BJ (cell line): Measurements from ENCODE around the gene VPS26A. TPM values are rescaled to one million over a fixed set of nuclear protein-coding genes. Genes with fewer than 3 reads are reported as not detected.

ENCODE experiments used
- CTCF ChIA-PET: fragments of 350-600 bp; formaldehyde crosslinking; extraction: SDS; loops from one replicate; lab custom pipeline; 2021; ENCODE audit warnings: antibody characterized with exemption, inconsistent platforms; lab: Yijun Ruan, JAX
- POLR2A ChIA-PET: fragments of 300-600 bp; sonication (Branson Sonifier 250); formaldehyde crosslinking; extraction: SDS; loops from one replicate; lab custom pipeline; 2021; ENCODE audit warnings: antibody characterized with exemption; lab: Charles Lee
- DNase-seq: peaks from one replicate; pipeline ENCODE4 v3.0.0-alpha.2; 2011; ENCODE audit warnings: low read depth
- H3K27me3 ChIP-seq: 2 replicates; pipeline ENCODE4 v1.6.0; 2011; ENCODE audit warnings: low read length; ENCODE audit not compliant: control insufficient read depth, insufficient read depth
- H3K36me3 ChIP-seq: 2 replicates; pipeline ENCODE4 v1.5.1; 2011; ENCODE audit warnings: low read length; ENCODE audit not compliant: control insufficient read depth, insufficient read depth
- H3K4me3 ChIP-seq: 2 replicates; pipeline ENCODE4 v1.5.1; 2011; ENCODE audit warnings: low read depth, mild to moderate bottlenecking, control low read depth, low read length
- CTCF ChIP-seq: IDR thresholded peaks from 2 replicates; pipeline ENCODE4 v1.5.1; 2011; ENCODE audit warnings: low read depth, mild to moderate bottlenecking, control low read depth, inconsistent platforms, low read length, moderate library complexity; ENCODE audit not compliant: insufficient read depth
- polyA plus RNA-seq: library from polyadenylated mRNA; depleted of rRNA; stranded (reverse); fragments of >200 nt; gene quantifications from 2 replicates; pipeline ENCODE4 v1.2.3, GENCODE V29; 2011

The VPS26A gene
- polyA plus RNA-seq, 1 experiment: 7.5 TPM

- POLR2A ChIA-PET: no interaction called here
- DNase-seq: no peak
- TF ChIP-seq CTCF: no peak
- Histone ChIP-seq H3K27me3 (peaks cover 4% of the 10 kb centered on the region; the same call in 1 of the 2 replicates), H3K4me3 (no peak overlapping the region), H3K36me3 (no peaks in the 10 kb centered on the region)
- CTCF ChIA-PET: no interaction called here
These were observed 4.1 kb upstream of the VPS26A start for GRCh38 chr10:69119896-69120295.

- POLR2A ChIA-PET: no interaction called here
- peak overlapping the region; percentile 90 for H3K4me3 ChIP-seq
- CTCF ChIA-PET: interaction anchor here (1.0 to 2.7 kb wide), 3 partner anchors 28 to 118 kb away, joined by 3 to 9 read pairs (median 3); no protein-coding TSS in a partner anchor
- H3K27me3 ChIP-seq: no peaks in the 10 kb centered on the region
- peak; percentile 7 for DNase-seq
- H3K36me3 ChIP-seq: no peaks in the 10 kb centered on the region
- no peak; the same call in none of the 2 replicates for TF ChIP-seq CTCF
These were observed 652 bp upstream of the VPS26A start for GRCh38 chr10:69123306-69123746.

DNA sequence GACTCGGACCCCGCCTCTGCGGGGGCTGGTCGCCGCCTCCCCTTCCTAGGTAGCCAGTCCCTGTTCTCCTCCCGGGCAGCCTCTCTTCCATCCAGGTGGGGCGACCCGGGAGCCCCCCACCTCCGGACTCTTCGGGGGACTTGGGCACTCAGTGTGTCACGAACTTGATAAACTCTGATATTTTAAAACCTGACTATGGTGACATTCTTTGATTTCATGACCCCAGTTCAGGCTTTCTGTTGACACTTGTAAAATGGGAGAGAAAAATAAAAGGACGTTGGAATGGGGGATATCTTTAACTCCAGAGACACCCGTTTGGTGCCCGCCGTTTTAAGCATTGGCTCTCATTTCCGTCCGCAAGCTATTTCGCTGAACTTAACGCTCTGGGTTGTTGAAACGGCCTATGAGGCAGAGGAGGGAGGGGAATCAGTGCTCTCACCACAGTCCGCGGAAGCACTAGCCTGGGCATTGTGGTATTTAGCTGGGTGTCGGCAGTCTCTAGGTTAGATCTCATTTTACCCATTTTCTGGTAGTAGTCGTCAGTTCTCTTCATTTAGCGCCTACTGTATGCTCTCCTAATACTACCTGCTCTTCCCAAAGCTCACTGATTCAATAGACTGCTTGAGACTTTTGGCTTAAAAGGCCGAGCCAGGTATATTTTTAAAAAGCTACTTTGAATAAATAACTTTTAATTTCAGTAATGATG, 738 bp downstream of the VPS26A start:
- DNase-seq: no peak
- POLR2A ChIA-PET: no interaction called here
- TF ChIP-seq CTCF: no peak
- Histone ChIP-seq H3K27me3 (no peaks in the 10 kb centered on the region), H3K4me3 (peak overlapping the region; percentile 90), H3K36me3 (no peaks in the 10 kb centered on the region)
- CTCF ChIA-PET: interaction anchor here (0.9 to 2.7 kb wide), 3 partner anchors 11 to 119 kb away, joined by 3 to 9 read pairs (median 4); no protein-coding TSS in a partner anchor

DNA sequence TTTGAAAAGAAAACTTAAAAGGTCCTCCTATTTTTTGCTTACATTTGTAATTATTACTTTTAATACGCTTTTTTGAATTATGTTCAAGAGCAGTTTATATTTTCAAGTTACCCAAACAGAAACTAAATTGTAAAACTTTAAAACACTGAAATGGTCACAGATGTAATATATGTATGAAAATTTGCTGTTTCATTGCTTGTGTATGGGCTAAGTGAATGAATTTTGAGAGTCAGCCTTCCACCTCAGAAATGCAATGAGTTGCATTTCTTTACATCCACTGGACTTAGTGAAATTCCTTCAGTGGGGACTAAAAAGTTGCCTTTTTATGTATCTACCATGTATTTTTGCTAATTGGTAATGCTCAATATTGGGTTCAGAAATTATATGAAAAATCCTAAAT, 1.6 kb downstream of the VPS26A start:
- Histone ChIP-seq H3K36me3 (no peaks in the 10 kb centered on the region), H3K27me3 (no peaks in the 10 kb centered on the region), H3K4me3 (peak overlapping the region; percentile 90)
- CTCF ChIA-PET: interaction anchor here (1.2 to 2.7 kb wide), 2 partner anchors 32 to 120 kb away, joined by 4 to 9 read pairs; no protein-coding TSS in a partner anchor
- no peak for DNase-seq
- POLR2A ChIA-PET: no interaction called here
- TF ChIP-seq CTCF: no peak

DNA sequence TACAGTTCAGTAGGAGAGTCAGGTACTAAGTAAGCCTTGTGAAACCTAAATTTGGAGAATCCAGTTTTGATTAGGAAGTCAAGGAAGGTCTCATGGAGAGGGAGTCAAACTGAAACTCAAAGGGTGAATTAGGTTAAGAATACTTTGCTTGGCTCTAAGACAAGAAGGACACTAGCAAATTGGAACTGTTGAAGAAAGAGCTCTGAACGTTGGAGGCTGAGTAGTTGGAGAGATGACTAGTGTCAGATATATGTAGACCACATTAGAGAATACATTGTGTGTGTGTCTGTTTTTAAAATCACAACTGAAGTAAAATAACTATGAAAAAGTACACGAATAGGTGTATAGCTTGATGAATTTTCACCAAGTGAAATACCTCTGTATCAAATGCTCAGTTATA, 6.3 kb downstream of the VPS26A start:
- Histone ChIP-seq H3K36me3 (0 out of 2 replicates have a peak, but pooled peaks cover 2% of the 10 kb centered on the region), H3K4me3 (no peak overlapping the region), H3K27me3 (no peaks in the 10 kb centered on the region)
- ChIA-PET POLR2A (no interaction called here), CTCF (no interaction called here)
- TF ChIP-seq CTCF: no peak
- no peak for DNase-seq
